K562 (cell line): Measurements from ENCODE around the gene CTNNBL1. TPM values are rescaled to one million over a fixed set of nuclear protein-coding genes. Genes with fewer than 3 reads are reported as not detected.

Source experiments
- ARNT ChIP-seq, 2 experiments: fragments of 450-650 bp; IDR thresholded peaks; 2 replicates each; pipeline ENCODE4 v1.6.1; 2016; ENCODE audit warnings: mild to moderate bottlenecking in 1 of 2
- ATF6 ChIP-seq: sonication (generic); formaldehyde crosslinking; IDR thresholded peaks from 2 replicates; pipeline ENCODE4 v1.4.0; 2020; ENCODE audit warnings: mild to moderate bottlenecking, missing genetic modification reagents
- CHCHD3 ChIP-seq: fragments of 250-450 bp; sonication (Bioruptor Pico); IDR thresholded peaks from 2 replicates; pipeline ENCODE4 v2.1.2; 2022; ENCODE audit warnings: mild to moderate bottlenecking
- ELK3 ChIP-seq: fragments of 450-650 bp; formaldehyde crosslinking; IDR thresholded peaks from 2 replicates; pipeline ENCODE4 v1.4.0; 2020; ENCODE audit warnings: mild to moderate bottlenecking
- ESRRA ChIP-seq: fragments of 450-650 bp; IDR thresholded peaks from 2 replicates; pipeline ENCODE4 v1.6.1; 2014; ENCODE audit warnings: low read depth, mild to moderate bottlenecking, moderate library complexity, borderline replicate concordance
- GATAD2A ChIP-seq: fragments of 450-650 bp; IDR thresholded peaks from 2 replicates; pipeline ENCODE4 v1.6.1; 2017
- NONO ChIP-seq, 2 experiments: fragments of 200-400 bp in 1 of 2; fragments of 450-650 bp in 1 of 2; formaldehyde crosslinking in 1 of 2; IDR thresholded peaks; 2 replicates each; pipeline ENCODE4 v1.6.1; 2017; ENCODE audit warnings: low read depth in 2 of 2, mild to moderate bottlenecking in 2 of 2, moderate library complexity in 2 of 2, low read length in 1 of 2
- NR1H2 ChIP-seq: sonication (generic); formaldehyde crosslinking; IDR thresholded peaks from 2 replicates; pipeline ENCODE4 v1.4.0; 2020; ENCODE audit warnings: mild to moderate bottlenecking, missing genetic modification reagents
- PRPF4 ChIP-seq: fragments of 200-400 bp; formaldehyde crosslinking; IDR thresholded peaks from one replicate; pipeline ENCODE4 v1.6.1; 2017; ENCODE audit warnings: low read length, low read depth, mild to moderate bottlenecking; ENCODE audit not compliant: insufficient read depth, poor library complexity, severe bottlenecking
- PTRF ChIP-seq: fragments of 450-650 bp; IDR thresholded peaks from 2 replicates; pipeline ENCODE4 v1.6.1; 2016; ENCODE audit warnings: mild to moderate bottlenecking, missing genetic modification characterization, missing compliant biosample characterization
- RBM22 ChIP-seq: fragments of 200-400 bp; formaldehyde crosslinking; IDR thresholded peaks from 2 replicates; pipeline ENCODE4 v1.6.1; 2018; ENCODE audit warnings: low read length, low read depth; ENCODE audit not compliant: poor library complexity, severe bottlenecking
- TGIF2 ChIP-seq: sonication (generic); formaldehyde crosslinking; IDR thresholded peaks from 2 replicates; pipeline ENCODE4 v1.8.1; 2022; ENCODE audit warnings: mild to moderate bottlenecking, missing genetic modification reagents, moderate library complexity
- TSC22D4 ChIP-seq: fragments of 450-650 bp; IDR thresholded peaks from 2 replicates; pipeline ENCODE4 v1.6.1; 2016; ENCODE audit warnings: missing genetic modification characterization, missing biosample characterization, control low read depth
- ZNF12 ChIP-seq: sonication (generic); formaldehyde crosslinking; IDR thresholded peaks from 2 replicates; pipeline ENCODE4 v1.4.0; 2020; ENCODE audit warnings: mild to moderate bottlenecking, missing genetic modification reagents
- ZNF140 ChIP-seq: fragments of 250-450 bp; sonication (Bioruptor Pico); IDR thresholded peaks from 2 replicates; pipeline ENCODE4 v1.8.0; 2021; ENCODE audit warnings: moderate library complexity, mild to moderate bottlenecking, inconsistent platforms
- ZNF324 ChIP-seq: fragments of 250-450 bp; sonication (Bioruptor Pico); IDR thresholded peaks from 2 replicates; pipeline ENCODE4 v1.4.0; 2020; ENCODE audit warnings: mild to moderate bottlenecking
- ZNF75A ChIP-seq: fragments of 450-650 bp; formaldehyde crosslinking; IDR thresholded peaks from 2 replicates; pipeline ENCODE4 v1.4.0; 2020; ENCODE audit warnings: mild to moderate bottlenecking
- ZNF76 ChIP-seq: fragments of 250-450 bp; sonication (Bioruptor Pico); IDR thresholded peaks from 2 replicates; pipeline ENCODE4 v1.4.0; 2020; ENCODE audit warnings: mild to moderate bottlenecking, moderate library complexity, borderline replicate concordance
- polyA plus RNA-seq, 8 experiments: library from polyadenylated mRNA; depleted of rRNA in 4 of 8; stranded (reverse) in 5 of 8; unstranded in 3 of 8; fragments of >200 nt; fragmentation: Nextera tagmentation in 2 of 8; fragmentation: Illumina TruSeq in 1 of 8; extraction: Ambion mirVana in 2 of 8; extraction: Trizol in 1 of 8; gene quantifications; 2 replicates each; pipeline versions ENCODE4 v1.2.1 to v1.2.3, GENCODE V29; 2011 to 2014; ENCODE audit warnings: inconsistent platforms in 1 of 8, missing spikeins in 1 of 8
- total RNA-seq, 7 experiments: library from RNA; depleted of rRNA in 6 of 7; stranded (reverse); fragments of >200 nt in 6 of 7; fragmentation: Illumina TruSeq in 2 of 7; extraction: Trizol in 2 of 7; gene quantifications; 2 replicates each; pipeline versions ENCODE4 v1.2.1 to v1.2.3, GENCODE V29; 2011 to 2021; ENCODE audit warnings: low replicate concordance in 1 of 7
- TF ChIP-seq, protein P1 (sequence below): fragments of 450-650 bp; IDR thresholded peaks from 2 replicates; pipeline ENCODE4 v1.6.1; 2016; ENCODE audit warnings: mild to moderate bottlenecking
- TF ChIP-seq, protein P2 (sequence below): fragments of 250-450 bp; sonication (Bioruptor Pico); IDR thresholded peaks from 2 replicates; pipeline ENCODE4 v1.5.0; 2020; ENCODE audit warnings: mild to moderate bottlenecking
- TF ChIP-seq, protein P3 (sequence below): fragments of 450-650 bp; formaldehyde crosslinking; IDR thresholded peaks from 2 replicates; pipeline ENCODE4 v1.4.0; 2022; ENCODE audit warnings: missing genetic modification characterization

CTNNBL1 gene
- total and polyA plus RNA-seq, 9 of the 15 experiments (the other 6 are each of a cell fraction or from before 2014, with no cell fraction given) = 32.4 to 85.6 (median 43.6) TPM

DNA sequence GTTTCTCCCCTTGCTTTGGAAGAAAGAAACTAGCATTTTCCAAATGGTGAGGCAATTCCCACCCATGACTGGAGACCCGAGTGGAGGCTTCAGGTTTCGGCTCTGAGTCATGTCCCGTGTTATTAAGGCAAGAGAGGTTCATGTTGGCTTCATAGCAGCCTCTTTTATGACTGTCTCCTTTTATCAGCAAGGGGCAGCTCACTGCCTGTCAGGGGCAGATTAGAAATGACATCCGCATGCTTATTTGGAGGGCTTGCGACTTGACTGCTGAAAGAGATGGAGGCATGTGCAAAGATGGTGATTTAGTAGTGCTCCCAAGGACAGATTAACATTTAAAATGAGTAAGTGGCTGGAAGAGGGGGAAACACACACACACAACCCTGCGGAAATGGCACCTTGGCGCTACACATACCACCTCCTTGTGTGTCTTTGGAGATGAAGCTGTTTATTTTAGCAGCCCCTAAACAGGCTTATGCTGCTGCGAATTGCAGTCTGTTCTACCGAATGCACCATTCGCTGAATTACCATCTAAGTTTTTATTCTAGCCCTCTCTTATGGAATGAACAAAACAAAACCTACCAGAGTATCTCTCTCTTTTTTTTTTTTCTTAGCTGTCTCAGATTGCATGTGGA, 157.0 kb downstream of the CTNNBL1 start (continued):
- TF ChIP-seq, protein P1, sequence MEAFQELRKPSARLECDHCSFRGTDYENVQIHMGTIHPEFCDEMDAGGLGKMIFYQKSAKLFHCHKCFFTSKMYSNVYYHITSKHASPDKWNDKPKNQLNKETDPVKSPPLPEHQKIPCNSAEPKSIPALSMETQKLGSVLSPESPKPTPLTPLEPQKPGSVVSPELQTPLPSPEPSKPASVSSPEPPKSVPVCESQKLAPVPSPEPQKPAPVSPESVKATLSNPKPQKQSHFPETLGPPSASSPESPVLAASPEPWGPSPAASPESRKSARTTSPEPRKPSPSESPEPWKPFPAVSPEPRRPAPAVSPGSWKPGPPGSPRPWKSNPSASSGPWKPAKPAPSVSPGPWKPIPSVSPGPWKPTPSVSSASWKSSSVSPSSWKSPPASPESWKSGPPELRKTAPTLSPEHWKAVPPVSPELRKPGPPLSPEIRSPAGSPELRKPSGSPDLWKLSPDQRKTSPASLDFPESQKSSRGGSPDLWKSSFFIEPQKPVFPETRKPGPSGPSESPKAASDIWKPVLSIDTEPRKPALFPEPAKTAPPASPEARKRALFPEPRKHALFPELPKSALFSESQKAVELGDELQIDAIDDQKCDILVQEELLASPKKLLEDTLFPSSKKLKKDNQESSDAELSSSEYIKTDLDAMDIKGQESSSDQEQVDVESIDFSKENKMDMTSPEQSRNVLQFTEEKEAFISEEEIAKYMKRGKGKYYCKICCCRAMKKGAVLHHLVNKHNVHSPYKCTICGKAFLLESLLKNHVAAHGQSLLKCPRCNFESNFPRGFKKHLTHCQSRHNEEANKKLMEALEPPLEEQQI = peak; percentile 95
- TF ChIP-seq ARNT (IDR thresholded peaks at IDR 0.05) (peak; percentile 87 to 91), NONO (IDR thresholded peaks at IDR 0.05; ENCODE audit: low read depth in 2 of 2, low read length in 1 of 2) (peak in 1 of 2 experiments; percentile 69; a peak in 1 of 4 replicates), ZNF75A (CRISPR knock-in tag) (no peak), GATAD2A (peak; percentile 96), ELK3 (CRISPR knock-in tag) (no peak), ESRRA (peak; percentile 68), TGIF2 (CRISPR knock-in tag) (no peak), RBM22 (no peak), ZNF76 (CRISPR knock-in tag) (no peak), NR1H2 (CRISPR knock-in tag) (no peak), ZNF324 (CRISPR knock-in tag) (no peak), TSC22D4 (tag) (no peak), ZNF140 (CRISPR knock-in tag) (no peak), PTRF (tag) (no peak), ATF6 (CRISPR knock-in tag) (no peak), ZNF12 (CRISPR knock-in tag) (no peak), PRPF4 (no peak), CHCHD3 (CRISPR knock-in tag) (no peak)
- TF ChIP-seq, protein P2, sequence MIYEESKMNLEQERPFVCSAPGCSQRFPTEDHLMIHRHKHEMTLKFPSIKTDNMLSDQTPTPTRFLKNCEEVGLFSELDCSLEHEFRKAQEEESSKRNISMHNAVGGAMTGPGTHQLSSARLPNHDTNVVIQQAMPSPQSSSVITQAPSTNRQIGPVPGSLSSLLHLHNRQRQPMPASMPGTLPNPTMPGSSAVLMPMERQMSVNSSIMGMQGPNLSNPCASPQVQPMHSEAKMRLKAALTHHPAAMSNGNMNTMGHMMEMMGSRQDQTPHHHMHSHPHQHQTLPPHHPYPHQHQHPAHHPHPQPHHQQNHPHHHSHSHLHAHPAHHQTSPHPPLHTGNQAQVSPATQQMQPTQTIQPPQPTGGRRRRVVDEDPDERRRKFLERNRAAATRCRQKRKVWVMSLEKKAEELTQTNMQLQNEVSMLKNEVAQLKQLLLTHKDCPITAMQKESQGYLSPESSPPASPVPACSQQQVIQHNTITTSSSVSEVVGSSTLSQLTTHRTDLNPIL (CRISPR knock-in tag) = no peak
- TF ChIP-seq, protein P3, sequence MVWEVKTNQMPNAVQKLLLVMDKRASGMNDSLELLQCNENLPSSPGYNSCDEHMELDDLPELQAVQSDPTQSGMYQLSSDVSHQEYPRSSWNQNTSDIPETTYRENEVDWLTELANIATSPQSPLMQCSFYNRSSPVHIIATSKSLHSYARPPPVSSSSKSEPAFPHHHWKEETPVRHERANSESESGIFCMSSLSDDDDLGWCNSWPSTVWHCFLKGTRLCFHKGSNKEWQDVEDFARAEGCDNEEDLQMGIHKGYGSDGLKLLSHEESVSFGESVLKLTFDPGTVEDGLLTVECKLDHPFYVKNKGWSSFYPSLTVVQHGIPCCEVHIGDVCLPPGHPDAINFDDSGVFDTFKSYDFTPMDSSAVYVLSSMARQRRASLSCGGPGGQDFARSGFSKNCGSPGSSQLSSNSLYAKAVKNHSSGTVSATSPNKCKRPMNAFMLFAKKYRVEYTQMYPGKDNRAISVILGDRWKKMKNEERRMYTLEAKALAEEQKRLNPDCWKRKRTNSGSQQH (CRISPR knock-in tag) = no peak
